HS-5 (cell line): ENCODE data around the gene PARD3.
"Not testable (repeated sequence)": the region's sequence is repeated elsewhere in the genome, so short reads cannot be mapped to it uniquely, and the experiment has no call there.

Experiments used
- DNase-seq: peaks from one replicate; pipeline ENCODE4 v3.0.0-alpha.2; 2012; ENCODE audit warnings: low read depth

Gene PARD3

GRCh38 chr10:34464000-34464399 lies 351.1 kb downstream of the PARD3 start:
- DNase-seq = no peak

GRCh38 chr10:34462993-34463392 lies 352.1 kb downstream of the PARD3 start:
- no peak for DNase-seq

- DNase-seq = no peak
Measured at GRCh38 chr10:34462056-34462455, 353.0 kb downstream of the PARD3 start.

- DNase-seq = no peak
Measured at GRCh38 chr10:34454590-34455261, 360.4 kb downstream of the PARD3 start.

- no peak for DNase-seq
Measured at GRCh38 chr10:34449836-34450235, 365.3 kb downstream of the PARD3 start.

GRCh38 chr10:34446049-34446448 lies 369.0 kb downstream of the PARD3 start:
- DNase-seq = no peak

GRCh38 chr10:34444223-34445183 lies 370.6 kb downstream of the PARD3 start:
- no peak for DNase-seq

- DNase-seq = not testable (repeated sequence)
Measured at GRCh38 chr10:34439386-34439785, 375.7 kb downstream of the PARD3 start.

GRCh38 chr10:34438741-34439140 lies 376.4 kb downstream of the PARD3 start:
- no peak for DNase-seq

GRCh38 chr10:34437906-34438305 lies 377.2 kb downstream of the PARD3 start:
- DNase-seq = no peak

- DNase-seq = peak; percentile 16
Measured at GRCh38 chr10:34434119-34434594, 380.9 kb downstream of the PARD3 start.

GRCh38 chr10:34433241-34434076 lies 381.6 kb downstream of the PARD3 start:
- DNase-seq = peak; percentile 10

- DNase-seq = no peak
Measured at GRCh38 chr10:34432589-34432988, 382.5 kb downstream of the PARD3 start.

- DNase-seq = no peak
Measured at GRCh38 chr10:34430685-34431084, 384.4 kb downstream of the PARD3 start.

GRCh38 chr10:34428501-34428900 lies 386.6 kb downstream of the PARD3 start:
- no peak for DNase-seq

- DNase-seq = no peak
Measured at GRCh38 chr10:34427911-34428216, 387.2 kb downstream of the PARD3 start.

GRCh38 chr10:34427158-34427910 lies 387.8 kb downstream of the PARD3 start:
- not testable (repeated sequence) for DNase-seq

GRCh38 chr10:34426538-34427157 lies 388.4 kb downstream of the PARD3 start:
- not testable (repeated sequence) for DNase-seq

- no peak for DNase-seq
Measured at GRCh38 chr10:34426041-34426440, 389.1 kb downstream of the PARD3 start.

GRCh38 chr10:34423673-34424625 lies 391.1 kb downstream of the PARD3 start:
- no peak for DNase-seq
